ENCODE measurements around the gene UVRAG. TPM values are rescaled to one million over a fixed set of nuclear protein-coding genes. Genes with fewer than 3 reads are reported as not detected.

UVRAG gene
- total RNA-seq, 1 donor from 2014 or later = 18.6 TPM

DNA sequence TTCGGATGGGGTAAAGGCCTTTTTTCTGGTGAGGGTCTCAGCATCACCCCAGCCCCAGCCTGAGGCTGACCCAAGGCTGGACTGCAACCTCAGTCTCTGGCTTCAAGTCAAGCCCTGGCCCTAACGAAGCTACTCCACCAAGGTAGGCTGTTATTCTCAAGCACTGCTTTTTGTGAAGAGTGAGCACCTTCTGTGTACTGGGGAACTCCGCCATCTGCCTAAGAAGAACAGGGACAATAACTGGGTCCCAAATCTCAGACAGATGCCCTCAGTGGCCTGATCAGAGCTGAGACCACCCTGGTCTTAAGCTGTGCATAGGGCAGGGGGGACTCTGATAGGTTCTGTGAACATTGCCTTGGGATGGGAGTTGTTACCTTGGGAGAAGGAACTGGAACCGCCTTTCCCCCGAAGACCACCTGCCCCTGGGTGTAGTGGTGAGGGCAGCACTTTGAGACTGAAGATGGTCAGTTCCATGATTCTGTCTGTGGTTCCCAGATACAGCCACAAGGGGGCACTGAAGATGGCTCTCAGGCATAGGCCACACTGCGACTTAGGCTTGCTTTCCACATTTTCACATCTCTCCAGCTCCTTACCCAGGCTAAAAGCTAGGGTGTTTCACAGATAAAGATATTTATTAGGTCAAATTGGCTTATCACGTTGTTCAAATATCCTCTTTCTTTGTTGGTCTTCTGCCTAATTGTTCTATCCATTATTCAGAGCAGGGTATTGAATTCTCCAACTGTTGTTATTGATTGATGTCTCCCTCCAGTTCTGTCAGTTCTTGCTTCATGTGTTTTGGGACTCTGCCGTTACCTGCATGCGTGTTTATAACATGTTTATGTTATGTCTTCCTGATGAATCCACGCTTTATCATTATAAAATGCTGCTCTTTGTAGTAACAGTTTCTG, 11.8 kb upstream of the UVRAG start:
- Mint-ChIP-seq H3K9me3 (no peaks in the 10 kb centered on the region), H3K4me3 (no peak overlapping the region), H3K27me3 (ENCODE audit: insufficient read depth) (peaks cover 2% of the 10 kb centered on the region), H3K4me1 (ENCODE audit: low read depth) (peaks cover 14% of the 10 kb centered on the region), H3K27ac (no peak overlapping the region), H3K36me3 (ENCODE audit: low read depth) (no peaks in the 10 kb centered on the region)
- intact Hi-C loops (cut with micrococcal nuclease) = loop anchor here (1.0 kb wide), 3 partner anchors 11 to 349 kb away; no protein-coding TSS in a partner anchor
- DNase-seq (ENCODE audit: low spot score) = peak; percentile 56

DNA sequence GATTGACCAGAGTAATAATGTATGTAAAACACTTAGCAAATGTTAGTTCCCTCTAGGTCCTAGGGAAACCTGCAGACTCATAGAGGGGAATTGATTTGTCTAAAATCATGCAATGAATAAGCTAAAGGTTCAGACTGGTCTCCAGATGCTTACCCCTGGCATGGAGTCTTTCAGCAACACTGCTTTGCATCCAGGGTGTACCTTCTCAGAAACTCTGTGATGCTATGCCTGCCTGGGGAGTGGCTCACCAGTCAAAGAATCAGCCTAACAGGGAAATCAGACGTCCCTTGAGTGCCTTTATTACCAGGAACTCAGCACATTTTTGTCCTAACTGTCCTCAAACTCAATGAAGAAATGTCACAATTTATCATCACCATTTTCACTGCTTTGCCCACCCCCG, 5.9 kb upstream of the UVRAG start:
- no peak overlapping the region for H3K4me3 Mint-ChIP-seq
- H3K4me1 Mint-ChIP-seq (ENCODE audit: low read depth) = peaks cover 11% of the 10 kb centered on the region
- H3K27ac Mint-ChIP-seq = no peak overlapping the region
- intact Hi-C loops (cut with micrococcal nuclease) = no loop called here
- H3K9me3 Mint-ChIP-seq = no peaks in the 10 kb centered on the region
- H3K27me3 Mint-ChIP-seq (ENCODE audit: insufficient read depth) = peaks cover 6% of the 10 kb centered on the region
- H3K36me3 Mint-ChIP-seq (ENCODE audit: low read depth) = no peaks in the 10 kb centered on the region
- no peak for DNase-seq (ENCODE audit: low spot score)

- peaks cover 6% of the 10 kb centered on the region for H3K27me3 Mint-ChIP-seq (ENCODE audit: insufficient read depth)
- DNase-seq (ENCODE audit: low spot score) = no peak
- no peaks in the 10 kb centered on the region for H3K9me3 Mint-ChIP-seq
- H3K4me3 Mint-ChIP-seq = no peak overlapping the region
- no peaks in the 10 kb centered on the region for H3K36me3 Mint-ChIP-seq (ENCODE audit: low read depth)
- intact Hi-C loops (cut with micrococcal nuclease) = no loop called here
- H3K27ac Mint-ChIP-seq = no peak overlapping the region
- H3K4me1 Mint-ChIP-seq (ENCODE audit: low read depth) = peaks cover 20% of the 10 kb centered on the region
These were observed 5.0 kb upstream of the UVRAG start for GRCh38 chr11:75809991-75810390.

DNA sequence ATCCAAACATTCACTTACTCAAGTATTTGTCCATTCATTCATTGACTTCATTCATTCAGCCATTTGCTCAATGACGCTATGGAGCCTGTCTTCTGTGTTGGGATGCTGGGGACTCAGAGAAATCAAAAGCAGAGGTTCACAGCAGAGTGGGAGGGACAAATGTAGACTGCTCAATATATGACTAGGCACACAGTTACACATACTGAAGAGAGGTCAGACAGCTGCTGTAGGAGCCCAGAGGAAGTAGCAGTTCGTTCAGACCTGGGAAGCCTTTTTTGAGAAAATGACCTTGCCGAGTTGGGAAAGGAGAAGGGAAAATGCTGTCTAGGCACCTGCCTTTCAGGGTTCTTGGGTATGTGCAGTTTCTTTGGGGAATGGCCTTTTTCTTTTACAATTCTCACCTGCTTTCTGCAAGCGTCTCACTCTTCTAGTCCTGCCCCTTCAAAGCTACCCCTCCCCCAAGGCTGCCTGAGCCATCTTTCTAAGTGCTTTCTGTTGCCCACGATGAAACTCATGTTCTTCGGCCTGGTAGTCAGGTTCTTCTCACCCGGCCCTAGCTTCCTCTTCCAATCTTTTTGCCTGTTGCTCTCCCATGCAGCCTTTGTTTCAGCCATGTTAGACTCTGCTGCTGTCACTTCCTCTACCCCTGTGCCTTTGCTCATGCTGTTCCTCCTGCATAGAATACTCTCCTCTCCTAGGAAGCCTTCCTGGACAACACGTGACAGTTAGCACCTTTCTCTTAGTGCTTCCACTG, 4.2 kb upstream of the UVRAG start:
- intact Hi-C loops (cut with micrococcal nuclease) = no loop called here
- peaks cover 20% of the 10 kb centered on the region for H3K4me1 Mint-ChIP-seq (ENCODE audit: low read depth)

DNA sequence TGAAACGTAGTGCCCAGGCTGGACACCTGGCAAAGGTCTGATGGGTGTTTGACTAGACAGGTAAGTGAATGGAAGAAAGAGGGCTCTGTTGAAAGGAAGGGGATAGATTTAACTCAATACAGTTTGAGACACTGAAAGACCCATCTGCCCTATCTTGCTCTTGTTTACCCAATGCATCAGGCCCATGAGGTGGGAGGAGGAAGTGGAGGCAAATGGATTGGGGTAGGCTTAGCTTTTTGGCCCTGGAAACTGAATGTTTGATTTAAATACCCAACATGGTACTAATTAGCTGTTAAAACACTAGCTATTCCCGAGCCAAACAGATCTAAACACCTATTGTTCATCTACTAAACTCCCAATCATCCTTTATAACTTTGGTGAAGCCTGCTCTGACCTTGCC, 3.5 kb upstream of the UVRAG start:
- intact Hi-C loops (cut with micrococcal nuclease) = no loop called here
- Mint-ChIP-seq H3K27me3 (ENCODE audit: insufficient read depth) (peaks cover 4% of the 10 kb centered on the region), H3K9me3 (no peaks in the 10 kb centered on the region), H3K4me3 (no peak overlapping the region), H3K27ac (no peak overlapping the region), H3K36me3 (ENCODE audit: low read depth) (no peaks in the 10 kb centered on the region), H3K4me1 (ENCODE audit: low read depth) (peaks cover 20% of the 10 kb centered on the region)
- DNase-seq (ENCODE audit: low spot score) = no peak

More for the DNA sequence above, 4.2 kb upstream of the UVRAG start:
- Mint-ChIP-seq H3K36me3 (ENCODE audit: low read depth) (no peaks in the 10 kb centered on the region), H3K9me3 (no peaks in the 10 kb centered on the region), H3K27me3 (ENCODE audit: insufficient read depth) (peaks cover 6% of the 10 kb centered on the region), H3K4me3 (no peak overlapping the region), H3K27ac (no peak overlapping the region)
- DNase-seq (ENCODE audit: low spot score) = no peak

- H3K4me3 Mint-ChIP-seq = no peak overlapping the region
- peaks cover 4% of the 10 kb centered on the region for H3K27me3 Mint-ChIP-seq (ENCODE audit: insufficient read depth)
- intact Hi-C loops (cut with micrococcal nuclease) = loop anchor here (1.0 kb wide), 1 partner anchor 250 kb away; the partner anchor contains the start of gene SERPINH1
These were observed 2.4 kb upstream of the UVRAG start for GRCh38 chr11:75812542-75813040.

DNA sequence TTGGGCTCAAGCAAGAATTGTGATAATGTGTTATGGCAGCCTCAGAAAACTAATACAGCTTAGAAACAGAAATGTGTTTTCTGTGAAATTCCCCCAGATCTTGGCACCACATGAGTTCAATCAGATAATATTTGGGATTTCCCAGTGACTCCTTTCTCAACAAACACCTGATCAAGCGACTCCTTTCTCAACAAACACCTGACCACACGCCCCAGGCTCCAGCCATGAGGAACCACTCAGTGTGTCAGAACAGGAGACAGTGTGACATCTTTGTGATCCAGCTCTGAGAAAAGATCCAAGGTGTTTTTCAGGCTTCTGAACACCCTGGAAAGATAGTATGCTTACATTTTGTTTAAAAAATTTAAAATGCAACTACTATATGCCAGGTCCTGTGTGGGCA, 1.9 kb upstream of the UVRAG start:
- intact Hi-C loops (cut with micrococcal nuclease) = loop anchor here (1.0 kb wide), 1 partner anchor 251 kb away; the partner anchor contains the start of gene SERPINH1
- Mint-ChIP-seq H3K4me3 (peak overlapping the region; percentile 97), H3K4me1 (ENCODE audit: low read depth) (peaks cover 23% of the 10 kb centered on the region), H3K9me3 (no peaks in the 10 kb centered on the region), H3K27me3 (ENCODE audit: insufficient read depth) (peaks cover 4% of the 10 kb centered on the region), H3K27ac (peak overlapping the region; percentile 58), H3K36me3 (ENCODE audit: low read depth) (no peaks in the 10 kb centered on the region)
- no peak for DNase-seq (ENCODE audit: low spot score)

More at GRCh38 chr11:75812542-75813040, 2.4 kb upstream of the UVRAG start:
- Mint-ChIP-seq H3K4me1 (ENCODE audit: low read depth) (peaks cover 20% of the 10 kb centered on the region), H3K9me3 (no peaks in the 10 kb centered on the region), H3K27ac (no peak overlapping the region), H3K36me3 (ENCODE audit: low read depth) (no peaks in the 10 kb centered on the region)
- no peak for DNase-seq (ENCODE audit: low spot score)

DNA sequence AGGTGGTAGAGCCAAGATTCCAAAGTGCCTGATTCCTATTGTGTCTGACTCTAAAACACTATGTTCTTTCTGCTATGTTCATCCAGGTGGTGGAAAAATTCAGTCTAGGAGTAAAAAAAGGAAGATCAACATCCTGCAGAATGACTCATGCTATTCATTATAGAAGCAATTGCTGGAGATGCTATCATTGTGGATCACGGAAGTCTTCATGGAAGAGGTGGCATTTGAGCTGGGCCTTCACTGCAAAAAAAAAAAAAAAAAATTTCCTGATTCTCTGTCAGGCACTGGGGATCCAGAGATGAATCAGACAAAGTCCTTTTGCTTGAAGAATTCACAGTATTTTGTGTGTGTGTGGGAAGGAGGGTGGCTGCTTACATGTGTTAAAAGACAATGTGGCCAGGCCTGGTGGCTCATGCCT, 1.4 kb upstream of the UVRAG start:
- peak overlapping the region; percentile 97 for H3K4me3 Mint-ChIP-seq
- no peaks in the 10 kb centered on the region for H3K9me3 Mint-ChIP-seq
- peaks cover 4% of the 10 kb centered on the region for H3K27me3 Mint-ChIP-seq (ENCODE audit: insufficient read depth)
- H3K4me1 Mint-ChIP-seq (ENCODE audit: low read depth) = peaks cover 24% of the 10 kb centered on the region
- no peak for DNase-seq (ENCODE audit: low spot score)
- no peaks in the 10 kb centered on the region for H3K36me3 Mint-ChIP-seq (ENCODE audit: low read depth)
- intact Hi-C loops (cut with micrococcal nuclease) = loop anchor here (1.0 to 2.0 kb wide), 5 partner anchors 10 to 567 kb away; partner anchors contain the start of genes DGAT2, GVQW3, SERPINH1 and THAP12
- H3K27ac Mint-ChIP-seq = peak overlapping the region; percentile 58

DNA sequence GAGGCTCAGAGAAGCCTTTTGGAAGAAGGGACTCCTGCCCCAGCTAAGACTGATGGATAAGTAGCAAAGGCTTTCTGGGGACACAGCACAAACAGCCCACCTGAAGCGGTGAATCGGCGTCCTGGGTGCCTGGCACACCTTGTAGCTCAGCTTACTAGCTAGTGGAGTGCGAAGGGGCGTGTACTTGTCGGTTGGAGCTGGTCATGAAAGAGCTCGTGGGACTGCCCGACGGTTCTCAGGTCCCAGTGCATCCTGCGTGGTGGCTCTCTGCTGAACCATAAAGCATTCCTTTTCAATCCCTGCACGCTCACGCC, 690 bp upstream of the UVRAG start:
- intact Hi-C loops (cut with micrococcal nuclease) = loop anchor here (1.0 to 2.0 kb wide), 4 partner anchors 11 to 566 kb away; partner anchors contain the start of genes DGAT2, GVQW3 and THAP12
- no peaks in the 10 kb centered on the region for H3K9me3 Mint-ChIP-seq
- peak overlapping the region; percentile 97 for H3K4me3 Mint-ChIP-seq
- peaks cover 24% of the 10 kb centered on the region for H3K4me1 Mint-ChIP-seq (ENCODE audit: low read depth)
- peak overlapping the region; percentile 93 for H3K27ac Mint-ChIP-seq
- no peaks in the 10 kb centered on the region for H3K36me3 Mint-ChIP-seq (ENCODE audit: low read depth)
- no peak for DNase-seq (ENCODE audit: low spot score)
- H3K27me3 Mint-ChIP-seq (ENCODE audit: insufficient read depth) = peaks cover 4% of the 10 kb centered on the region

- Mint-ChIP-seq H3K4me1 (ENCODE audit: low read depth) (peaks cover 24% of the 10 kb centered on the region), H3K4me3 (peak overlapping the region; percentile 97), H3K27ac (peak overlapping the region; percentile 93), H3K27me3 (ENCODE audit: insufficient read depth) (peaks cover 4% of the 10 kb centered on the region), H3K9me3 (no peaks in the 10 kb centered on the region), H3K36me3 (ENCODE audit: low read depth) (no peaks in the 10 kb centered on the region)
- DNase-seq (ENCODE audit: low spot score) = peak; percentile 43
- intact Hi-C loops (cut with micrococcal nuclease) = loop anchor here (1.0 to 5.0 kb wide), 4 partner anchors 43 to 629 kb away; partner anchors contain the start of genes GVQW3 and THAP12
These were observed 547 bp downstream of the UVRAG start for GRCh38 chr11:75815345-75816168.

DNA sequence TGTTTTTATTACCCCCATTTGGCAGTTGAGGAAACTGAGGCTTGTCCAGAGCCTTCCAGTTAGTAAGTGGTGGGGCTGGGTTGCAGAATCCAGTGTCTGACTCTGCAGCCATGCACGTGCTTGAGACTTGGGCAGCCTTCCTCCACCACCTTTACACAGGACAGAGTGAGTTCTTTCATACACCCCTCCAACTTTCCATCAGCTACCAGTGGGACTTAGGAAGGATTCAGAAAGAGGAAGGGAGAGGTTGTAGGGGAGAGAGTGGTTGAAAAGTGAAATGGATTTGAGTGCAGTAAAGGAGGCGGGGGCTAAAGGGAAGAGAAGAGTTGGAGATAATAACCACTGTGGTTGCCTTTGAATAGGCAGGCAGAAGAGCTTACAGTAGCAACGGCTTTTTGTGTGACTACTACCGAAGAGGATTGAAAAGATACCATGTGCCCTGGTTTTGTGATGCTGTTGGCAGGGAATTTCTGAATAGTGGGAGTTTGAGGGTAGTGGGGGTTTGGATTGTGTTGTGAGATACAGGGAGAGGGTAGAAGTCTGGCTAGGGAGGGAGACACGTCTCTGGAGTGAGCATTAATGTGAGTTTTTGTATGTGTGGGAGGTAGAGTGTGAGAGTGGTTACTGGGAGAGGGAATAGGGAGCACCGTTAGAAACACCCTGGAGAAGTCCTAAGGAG, 1.7 kb downstream of the UVRAG start:
- no peak for DNase-seq (ENCODE audit: low spot score)
- Mint-ChIP-seq H3K9me3 (no peaks in the 10 kb centered on the region), H3K27ac (no peak overlapping the region), H3K4me1 (ENCODE audit: low read depth) (peaks cover 24% of the 10 kb centered on the region), H3K4me3 (no peak overlapping the region), H3K27me3 (ENCODE audit: insufficient read depth) (peaks cover 4% of the 10 kb centered on the region), H3K36me3 (ENCODE audit: low read depth) (peaks cover 2% of the 10 kb centered on the region)
- intact Hi-C loops (cut with micrococcal nuclease) = loop anchor here (5.0 kb wide), 1 partner anchor 336 kb away; no protein-coding TSS in a partner anchor
